ENCODE results near the gene ATP6AP1. TPM values are rescaled to one million over a fixed set of nuclear protein-coding genes. Genes with fewer than 3 reads are reported as not detected.

Gene ATP6AP1
- total and polyA plus RNA-seq, 11 donors = 33.8 to 127 (median 84.2) TPM

- intact Hi-C loops (cut with DNase I) = loop anchor here in 1 of 10 donors (10.0 kb wide), 1 partner anchor 56 kb away; the partner anchor contains the start of genes EMD and FLNA
- TF ChIP-seq POLR2A (IDR thresholded peaks at IDR 0.05) = no peak
- TF ChIP-seq, protein P1, sequence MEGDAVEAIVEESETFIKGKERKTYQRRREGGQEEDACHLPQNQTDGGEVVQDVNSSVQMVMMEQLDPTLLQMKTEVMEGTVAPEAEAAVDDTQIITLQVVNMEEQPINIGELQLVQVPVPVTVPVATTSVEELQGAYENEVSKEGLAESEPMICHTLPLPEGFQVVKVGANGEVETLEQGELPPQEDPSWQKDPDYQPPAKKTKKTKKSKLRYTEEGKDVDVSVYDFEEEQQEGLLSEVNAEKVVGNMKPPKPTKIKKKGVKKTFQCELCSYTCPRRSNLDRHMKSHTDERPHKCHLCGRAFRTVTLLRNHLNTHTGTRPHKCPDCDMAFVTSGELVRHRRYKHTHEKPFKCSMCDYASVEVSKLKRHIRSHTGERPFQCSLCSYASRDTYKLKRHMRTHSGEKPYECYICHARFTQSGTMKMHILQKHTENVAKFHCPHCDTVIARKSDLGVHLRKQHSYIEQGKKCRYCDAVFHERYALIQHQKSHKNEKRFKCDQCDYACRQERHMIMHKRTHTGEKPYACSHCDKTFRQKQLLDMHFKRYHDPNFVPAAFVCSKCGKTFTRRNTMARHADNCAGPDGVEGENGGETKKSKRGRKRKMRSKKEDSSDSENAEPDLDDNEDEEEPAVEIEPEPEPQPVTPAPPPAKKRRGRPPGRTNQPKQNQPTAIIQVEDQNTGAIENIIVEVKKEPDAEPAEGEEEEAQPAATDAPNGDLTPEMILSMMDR (IDR thresholded peaks at IDR 0.05) = no peak
- no peak for ATAC-seq
Observed at GRCh38 chrX:154430916-154431315, 2.4 kb downstream of the ATP6AP1 start.

GRCh38 chrX:154431341-154431740 is 2.9 kb downstream of the ATP6AP1 start:
- peak in 1 of 4 donors; percentile 17 for ATAC-seq
- H3K27ac ChIP-seq = peak overlapping the region in 2 of 12 donors; percentile 35 to 84

More at GRCh38 chrX:154430916-154431315, 2.4 kb downstream of the ATP6AP1 start:
- Histone ChIP-seq H3K27me3 (no peaks in the 10 kb centered on the region), H3K36me3 (peaks cover 0 to 24% (median 6%) of the 10 kb centered on the region in 9 donors), H3K4me3 (peak overlapping the region in 1 of 12 donors; percentile 16), H3K4me1 (peaks cover 0 to 28% (median 7%) of the 10 kb centered on the region in 12 donors), H3K27ac (peak overlapping the region in 5 of 12 donors; percentile 10 to 84 (median 39)), H3K9me3 (no peaks in the 10 kb centered on the region)
- DNase-seq = peak in 1 of 5 donors; percentile 16
- WGBS, 4 donors = 60 to 70% (median 65%) methylated on average over 7 of the region's 7 CpGs

GRCh38 chrX:154432210-154432609 is 3.7 kb downstream of the ATP6AP1 start:
- WGBS, 4 donors = 80 to 90% (median 89%) methylated on average over 2 to 8 of the region's 8 CpGs
- TF ChIP-seq POLR2A (IDR thresholded peaks at IDR 0.05) = no peak
- TF ChIP-seq, protein P1 (IDR thresholded peaks at IDR 0.05) = no peak

More at GRCh38 chrX:154431341-154431740, 2.9 kb downstream of the ATP6AP1 start:
- no peaks in the 10 kb centered on the region for H3K27me3 ChIP-seq
- H3K4me3 ChIP-seq = peak overlapping the region in 1 of 12 donors; percentile 16
- TF ChIP-seq POLR2A (IDR thresholded peaks at IDR 0.05) = no peak
- intact Hi-C loops (cut with DNase I) = loop anchor here in 1 of 10 donors (10.0 kb wide), 1 partner anchor 57 kb away; the partner anchor contains the start of genes EMD and FLNA
- no peaks in the 10 kb centered on the region for H3K9me3 ChIP-seq
- H3K4me1 ChIP-seq = peaks cover 0 to 30% (median 8%) of the 10 kb centered on the region in 12 donors
- 65 to 73% (median 67%) methylated on average over 5 of the region's 5 CpGs for WGBS, 4 donors
- DNase-seq = peak in 3 of 5 donors; percentile 35 to 54 (median 40)
- peaks cover 0 to 24% (median 6%) of the 10 kb centered on the region in 9 donors for H3K36me3 ChIP-seq

DNA sequence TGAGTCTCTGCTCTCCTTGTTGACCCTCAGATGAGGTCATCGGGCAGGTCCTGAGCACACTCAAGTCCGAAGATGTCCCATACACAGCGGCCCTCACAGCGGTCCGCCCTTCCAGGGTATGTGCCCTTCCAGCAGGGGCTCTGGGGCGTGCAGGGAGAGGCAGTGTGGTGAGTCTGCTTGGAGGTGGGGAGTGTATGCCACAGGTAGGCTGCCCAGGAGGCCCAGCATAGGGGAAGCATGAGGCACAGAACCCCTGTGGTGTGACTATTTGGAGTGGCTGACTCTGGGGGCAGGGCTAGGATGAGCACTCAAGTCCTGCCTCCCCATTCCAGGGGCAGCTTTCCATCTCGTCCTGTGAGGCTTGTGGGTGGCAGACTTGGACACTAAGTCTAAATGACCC is 5.1 kb downstream of the ATP6AP1 start:
- H3K27ac ChIP-seq = no peak overlapping the region
- DNase-seq = peak in 1 of 5 donors; percentile 2
- no peak for ATAC-seq
- peaks cover 0 to 30% (median 10%) of the 10 kb centered on the region in 12 donors for H3K4me1 ChIP-seq
- H3K9me3 ChIP-seq = no peaks in the 10 kb centered on the region
- intact Hi-C loops (cut with DNase I) = loop anchor here in 1 of 10 donors (10.0 kb wide), 1 partner anchor 59 kb away; the partner anchor contains the start of genes EMD and FLNA
- no peak overlapping the region for H3K4me3 ChIP-seq
- H3K36me3 ChIP-seq = peaks cover 0 to 24% (median 6%) of the 10 kb centered on the region in 9 donors
- no peak for TF ChIP-seq POLR2A (IDR thresholded peaks at IDR 0.05)
- TF ChIP-seq, protein P1 (IDR thresholded peaks at IDR 0.05) = no peak
- 74 to 92% (median 86%) methylated on average over 7 of the region's 7 CpGs for WGBS, 4 donors
- no peaks in the 10 kb centered on the region for H3K27me3 ChIP-seq

More at GRCh38 chrX:154432210-154432609, 3.7 kb downstream of the ATP6AP1 start:
- H3K27ac ChIP-seq = peak overlapping the region in 1 of 12 donors; percentile 84
- no peak for ATAC-seq
- intact Hi-C loops (cut with DNase I) = loop anchor here in 1 of 10 donors (10.0 kb wide), 1 partner anchor 57 kb away; the partner anchor contains the start of genes EMD and FLNA
- H3K36me3 ChIP-seq = peaks cover 0 to 24% (median 6%) of the 10 kb centered on the region in 9 donors
- peaks cover 0 to 29% (median 9%) of the 10 kb centered on the region in 12 donors for H3K4me1 ChIP-seq
- no peaks in the 10 kb centered on the region for H3K9me3 ChIP-seq
- DNase-seq = peak in 1 of 5 donors; percentile 16
- H3K4me3 ChIP-seq = no peak overlapping the region
- no peaks in the 10 kb centered on the region for H3K27me3 ChIP-seq

Data from heart left ventricle (tissue), 16 donors.